ENCODE results near the gene GUCD1. TPM values are rescaled to one million over a fixed set of nuclear protein-coding genes. Genes with fewer than 3 reads are reported as not detected.

GUCD1 gene
- total and polyA plus RNA-seq, 7 donors = 114 to 232 (median 151) TPM

GRCh38 chr22:24566899-24567511 is 12.1 kb upstream of the GUCD1 start:
- no peaks in the 10 kb centered on the region for H3K27me3 ChIP-seq (ENCODE audit: insufficient read depth in 3 of 3, low read length in 2 of 3)
- WGBS, 3 donors = 55 to 67% (median 60%) methylated on average over 8 of the region's 8 CpGs
- no peak overlapping the region for H3K4me3 ChIP-seq
- ATAC-seq = peak in 3 of 4 donors; percentile 16 to 33 (median 32)
- intact Hi-C loops (cut with DNase I) = no loop called here
- peaks cover 36% of the 10 kb centered on the region for H3K4me1 ChIP-seq
- no peaks in the 10 kb centered on the region for H3K9me3 ChIP-seq
- no peak for DNase-seq
- peak overlapping the region; percentile 15 for H3K27ac ChIP-seq
- no peak for TF ChIP-seq CTCF (IDR thresholded peaks at IDR 0.05)
- peaks cover 6 to 51% of the 10 kb centered on the region in 2 donors for H3K36me3 ChIP-seq (ENCODE audit: insufficient read depth in 1 of 2, low read depth in 1 of 2)

- peaks cover 44% of the 10 kb centered on the region for H3K4me1 ChIP-seq
- H3K9me3 ChIP-seq = no peaks in the 10 kb centered on the region
- ATAC-seq = peak in 1 of 4 donors; percentile 1
- 75 to 86% (median 76%) methylated on average over 2 of the region's 2 CpGs for WGBS, 3 donors
- peaks cover 5 to 43% of the 10 kb centered on the region in 2 donors for H3K36me3 ChIP-seq (ENCODE audit: insufficient read depth in 1 of 2, low read depth in 1 of 2)
- H3K27me3 ChIP-seq (ENCODE audit: insufficient read depth in 3 of 3, low read length in 2 of 3) = no peaks in the 10 kb centered on the region
- H3K4me3 ChIP-seq = no peak overlapping the region
- intact Hi-C loops (cut with DNase I) = no loop called here
- H3K27ac ChIP-seq = peak overlapping the region; percentile 78
- no peak for DNase-seq
- no peak for TF ChIP-seq CTCF (IDR thresholded peaks at IDR 0.05)
Measured at GRCh38 chr22:24565077-24565476, 10.1 kb upstream of the GUCD1 start.

- Histone ChIP-seq H3K27ac (peak overlapping the region; percentile 78), H3K4me3 (peak overlapping the region; percentile 12), H3K36me3 (ENCODE audit: insufficient read depth in 1 of 2, low read depth in 1 of 2) (peaks cover 5 to 41% of the 10 kb centered on the region in 2 donors), H3K27me3 (ENCODE audit: insufficient read depth in 3 of 3, low read length in 2 of 3) (no peaks in the 10 kb centered on the region), H3K9me3 (no peaks in the 10 kb centered on the region), H3K4me1 (peaks cover 47% of the 10 kb centered on the region)
- ATAC-seq = peak; percentile 92 to 95 (median 93)
- no peak for DNase-seq
- no peak for TF ChIP-seq CTCF (IDR thresholded peaks at IDR 0.05)
- intact Hi-C loops (cut with DNase I) = no loop called here
- 20 to 30% (median 22%) methylated on average over 2 of the region's 2 CpGs for WGBS, 3 donors
Measured at GRCh38 chr22:24564376-24565058, 9.6 kb upstream of the GUCD1 start.

GRCh38 chr22:24563246-24563645 is 8.3 kb upstream of the GUCD1 start:
- Histone ChIP-seq H3K4me3 (no peak overlapping the region), H3K36me3 (ENCODE audit: insufficient read depth in 1 of 2, low read depth in 1 of 2) (peaks cover 2 to 42% of the 10 kb centered on the region in 2 donors), H3K4me1 (peaks cover 53% of the 10 kb centered on the region), H3K27ac (no peak overlapping the region), H3K9me3 (no peaks in the 10 kb centered on the region), H3K27me3 (ENCODE audit: insufficient read depth in 3 of 3, low read length in 2 of 3) (no peaks in the 10 kb centered on the region)
- DNase-seq = no peak
- no peak for ATAC-seq
- WGBS, 3 donors = 35 to 65% (median 40%) methylated on average over 2 of the region's 2 CpGs
- no peak for TF ChIP-seq CTCF (IDR thresholded peaks at IDR 0.05)
- intact Hi-C loops (cut with DNase I) = no loop called here

Data from psoas muscle (tissue), 8 donors.